ENCODE measurements around the gene ARRB1. TPM values are rescaled to one million over a fixed set of nuclear protein-coding genes. Genes with fewer than 3 reads are reported as not detected.
A peak's percentile ranks its signal among the peaks of the same experiment; 100 is the strongest.

The ARRB1 gene
- total RNA-seq, 4 donors from 2014 or later, result 34.7 to 75.0 (median 58.1) TPM

- ATAC-seq (ENCODE audit: low FRiP score) (no peak), DNase-seq (ENCODE audit: low spot score) (no peak)
- no peak for TF ChIP-seq CTCF (IDR thresholded peaks at IDR 0.05)
Measured at GRCh38 chr11:75342231-75342918, 9.1 kb downstream of the ARRB1 start.

GRCh38 chr11:75341612-75342011 lies 9.8 kb downstream of the ARRB1 start:
- no peak for DNase-seq (ENCODE audit: low spot score)
- TF ChIP-seq CTCF (IDR thresholded peaks at IDR 0.05), result no peak
- ATAC-seq (ENCODE audit: low FRiP score), result no peak

- TF ChIP-seq CTCF (IDR thresholded peaks at IDR 0.05), result no peak
- ATAC-seq (ENCODE audit: low FRiP score), result no peak
- DNase-seq (ENCODE audit: low spot score), result no peak
Measured at GRCh38 chr11:75339685-75340409, 11.6 kb downstream of the ARRB1 start.

GRCh38 chr11:75338516-75339208 lies 12.8 kb downstream of the ARRB1 start:
- ATAC-seq (ENCODE audit: low FRiP score) (peak; percentile 26), DNase-seq (ENCODE audit: low spot score) (no peak)
- TF ChIP-seq CTCF (IDR thresholded peaks at IDR 0.05), result no peak

- TF ChIP-seq CTCF (IDR thresholded peaks at IDR 0.05), result no peak
- no peak for DNase-seq (ENCODE audit: low spot score)
- ATAC-seq (ENCODE audit: low FRiP score), result peak; percentile 32
Measured at GRCh38 chr11:75337195-75337654, 14.2 kb downstream of the ARRB1 start.

- DNase-seq (ENCODE audit: low spot score) (no peak), ATAC-seq (ENCODE audit: low FRiP score) (no peak)
- TF ChIP-seq CTCF (IDR thresholded peaks at IDR 0.05), result no peak
Measured at GRCh38 chr11:75334976-75335375, 16.5 kb downstream of the ARRB1 start.

Data from omental fat pad (tissue), 4 donors.